ENCODE results near the gene ADCY3. TPM values are rescaled to one million over a fixed set of nuclear protein-coding genes. Genes with fewer than 3 reads are reported as not detected.

Gene ADCY3
- total RNA-seq, 3 donors from 2014 or later: 24.9 to 30.4 (median 25.3) TPM

- ATAC-seq: no peak
- no peak for TF ChIP-seq CTCF (IDR thresholded peaks at IDR 0.05)
- H3K4me3 ChIP-seq: no peak overlapping the region
- no peaks in the 10 kb centered on the region for H3K4me1 ChIP-seq (ENCODE audit: low read depth)
- H3K36me3 ChIP-seq (ENCODE audit: low read depth): no peaks in the 10 kb centered on the region
- no peak for DNase-seq
- intact Hi-C loops (cut with DNase I, micrococcal nuclease): no loop called here
- H3K9me3 ChIP-seq: no peaks in the 10 kb centered on the region
Observed at GRCh38 chr2:24874035-24874434, 46.0 kb downstream of the ADCY3 start.

- intact Hi-C loops (cut with DNase I, micrococcal nuclease): no loop called here
Observed at GRCh38 chr2:24873619-24874018, 46.4 kb downstream of the ADCY3 start.

GRCh38 chr2:24872344-24873115 is 47.5 kb downstream of the ADCY3 start:
- intact Hi-C loops (cut with DNase I, micrococcal nuclease): no loop called here

More at GRCh38 chr2:24873619-24874018, 46.4 kb downstream of the ADCY3 start:
- Histone ChIP-seq H3K4me3 (no peak overlapping the region), H3K36me3 (ENCODE audit: low read depth) (no peaks in the 10 kb centered on the region), H3K9me3 (no peaks in the 10 kb centered on the region), H3K4me1 (ENCODE audit: low read depth) (no peaks in the 10 kb centered on the region)
- no peak for DNase-seq
- TF ChIP-seq CTCF (IDR thresholded peaks at IDR 0.05): no peak
- ATAC-seq: no peak

GRCh38 chr2:24871852-24872333 is 48.1 kb downstream of the ADCY3 start:
- intact Hi-C loops (cut with DNase I, micrococcal nuclease): no loop called here
- Histone ChIP-seq H3K4me3 (no peak overlapping the region), H3K9me3 (no peaks in the 10 kb centered on the region), H3K4me1 (ENCODE audit: low read depth) (no peaks in the 10 kb centered on the region), H3K36me3 (ENCODE audit: low read depth) (no peaks in the 10 kb centered on the region)
- ATAC-seq: peak; percentile 33
- TF ChIP-seq CTCF (IDR thresholded peaks at IDR 0.05): no peak
- DNase-seq: no peak

More at GRCh38 chr2:24872344-24873115, 47.5 kb downstream of the ADCY3 start:
- Histone ChIP-seq H3K36me3 (ENCODE audit: low read depth) (no peaks in the 10 kb centered on the region), H3K4me3 (no peak overlapping the region), H3K9me3 (no peaks in the 10 kb centered on the region), H3K4me1 (ENCODE audit: low read depth) (no peaks in the 10 kb centered on the region)
- no peak for ATAC-seq
- no peak for DNase-seq
- no peak for TF ChIP-seq CTCF (IDR thresholded peaks at IDR 0.05)

- DNase-seq: no peak
- Histone ChIP-seq H3K36me3 (ENCODE audit: low read depth) (no peaks in the 10 kb centered on the region), H3K4me1 (ENCODE audit: low read depth) (no peaks in the 10 kb centered on the region), H3K9me3 (no peaks in the 10 kb centered on the region), H3K4me3 (no peak overlapping the region)
- intact Hi-C loops (cut with DNase I, micrococcal nuclease): no loop called here
- TF ChIP-seq CTCF (IDR thresholded peaks at IDR 0.05): no peak
- no peak for ATAC-seq
Observed at GRCh38 chr2:24870891-24871705, 48.9 kb downstream of the ADCY3 start.
